Fibroblast of lung (primary cell): ENCODE data around the gene NEDD4L. TPM values are rescaled to one million over a fixed set of nuclear protein-coding genes. Genes with fewer than 3 reads are reported as not detected.

Experiments
- DNase-seq, 2 donors: peaks; one replicate each; pipeline versions ENCODE4 v3.0.0 to v3.0.0-alpha.2; 2010; ENCODE audit warnings: low read depth in 2 of 2
- H2AFZ ChIP-seq: 2 replicates; pipeline ENCODE4 v1.5.1; 2012; ENCODE audit warnings: low read length, control low read depth, inconsistent platforms
- H3K27ac ChIP-seq: 2 replicates; pipeline ENCODE4 v1.5.1; 2011; ENCODE audit warnings: low read length, control low read depth; ENCODE audit not compliant: insufficient read depth
- H3K27me3 ChIP-seq: 2 replicates; pipeline ENCODE4 v1.5.1; 2011; ENCODE audit warnings: mild to moderate bottlenecking, low read length; ENCODE audit not compliant: control insufficient read depth, insufficient read depth
- H3K36me3 ChIP-seq: 2 replicates; pipeline ENCODE4 v1.5.1; 2011; ENCODE audit warnings: low read length; ENCODE audit not compliant: control insufficient read depth, insufficient read depth
- H3K4me1 ChIP-seq: 2 replicates; pipeline ENCODE4 v1.5.1; 2011; ENCODE audit warnings: low read length; ENCODE audit not compliant: control insufficient read depth, insufficient read depth; ENCODE audit errors: extremely low read depth
- H3K4me2 ChIP-seq: 2 replicates; pipeline ENCODE4 v1.5.1; 2011; ENCODE audit warnings: low read length, control low read depth; ENCODE audit not compliant: insufficient read depth; ENCODE audit errors: extremely low read depth
- H3K4me3 ChIP-seq, 4 experiments: fragments of 200-600 bp in 1 of 4; sonication (generic) in 1 of 4; replicated peaks in 1 of 4; 2 replicates each; pipeline ENCODE4 v1.5.1; 2011 to 2016; ENCODE audit warnings: low read length in 4 of 4, low read depth in 3 of 4, mild to moderate bottlenecking in 3 of 4, control low read depth in 2 of 4, inconsistent platforms in 1 of 4, mixed read lengths in 1 of 4; ENCODE audit not compliant: insufficient read depth in 1 of 4; ENCODE audit errors: control extremely low read depth in 1 of 4
- H3K79me2 ChIP-seq: 2 replicates; pipeline ENCODE4 v1.5.1; 2012; ENCODE audit warnings: mild to moderate bottlenecking, low read length, inconsistent platforms; ENCODE audit not compliant: control insufficient read depth, insufficient read depth
- H3K9ac ChIP-seq: 2 replicates; pipeline ENCODE4 v1.5.1; 2011; ENCODE audit warnings: mild to moderate bottlenecking, low read length, control low read depth; ENCODE audit not compliant: insufficient read depth
- H3K9me3 ChIP-seq: 2 replicates; pipeline ENCODE4 v1.5.1; 2012; ENCODE audit warnings: low read depth, low read length; ENCODE audit not compliant: control insufficient read depth, insufficient read depth
- H4K20me1 ChIP-seq: 2 replicates; pipeline ENCODE4 v1.5.1; 2011; ENCODE audit warnings: low read length; ENCODE audit not compliant: control insufficient read depth, insufficient read depth; ENCODE audit errors: extremely low read depth
- CTCF ChIP-seq, 2 donors: IDR thresholded peaks in 1 of 2; conservative IDR thresholded peaks in 1 of 2; 1 replicate in 1 of 2; 2 replicates in 1 of 2; pipeline ENCODE4 v1.5.1; 2011 to 2012; ENCODE audit warnings: low read length in 2 of 2, control low read depth in 1 of 2, inconsistent platforms in 1 of 2, low read depth in 1 of 2, mild to moderate bottlenecking in 1 of 2
- EZH2 ChIP-seq: IDR thresholded peaks from 2 replicates; pipeline ENCODE4 v1.5.1; 2012; ENCODE audit warnings: low read length, control low read depth, mild to moderate bottlenecking; ENCODE audit errors: missing control alignments
- polyA plus RNA-seq, 2 donors: library from polyadenylated mRNA; depleted of rRNA in 1 of 2; stranded (reverse) in 1 of 2; unstranded in 1 of 2; fragments of >200 nt; gene quantifications; 2 replicates each; pipeline ENCODE4 v1.2.1, GENCODE V29; 2011 to 2012; ENCODE audit warnings: missing spikeins in 1 of 2
- total RNA-seq: library from RNA; depleted of rRNA; stranded (reverse); fragments of >200 nt; gene quantifications from 2 replicates; pipeline ENCODE4 v1.2.1, GENCODE V29; 2014

NEDD4L gene
- total and polyA plus RNA-seq, 2 donors (not counting 1 experiment from before 2014, with no cell fraction given): 5.5 to 18.7 TPM

DNA sequence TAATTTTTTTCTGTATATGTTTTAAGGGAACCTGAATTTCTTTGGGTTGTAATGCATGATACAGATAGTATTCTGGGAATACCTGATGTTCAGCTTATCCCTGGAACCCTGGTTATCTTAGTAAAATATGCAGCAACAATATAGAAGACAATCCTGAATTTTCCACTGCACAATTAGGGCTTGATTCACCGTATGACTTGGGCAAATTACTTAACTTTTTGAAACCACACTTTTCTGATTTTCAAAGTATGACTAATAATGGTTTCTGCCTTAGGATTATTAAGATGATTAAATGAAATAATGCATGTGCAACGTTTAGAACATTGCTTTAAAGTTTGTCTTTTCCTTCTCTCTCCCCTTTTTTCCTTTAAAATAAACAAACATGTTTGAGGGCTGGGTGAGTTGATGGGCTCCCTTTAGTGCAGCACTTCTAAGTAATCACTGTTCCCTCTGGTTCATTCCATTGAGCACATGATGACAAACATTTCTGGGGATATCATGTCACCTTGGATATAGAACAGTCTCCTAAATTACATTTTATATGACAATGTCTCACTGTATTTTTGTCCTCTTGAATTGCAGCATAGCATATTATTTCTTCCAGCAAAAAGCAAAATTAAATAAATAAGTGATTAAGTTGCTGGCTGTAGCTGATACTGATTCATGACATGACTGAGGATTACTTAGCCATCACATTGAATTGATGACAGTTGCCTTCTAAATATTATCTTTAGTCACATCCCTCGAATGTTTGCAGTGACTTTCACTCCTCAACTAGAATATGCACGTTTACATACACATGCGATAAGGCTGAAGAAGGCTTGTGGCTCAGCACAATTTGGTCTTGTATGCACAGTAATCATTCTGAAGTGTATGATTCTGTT lies 254.5 kb downstream of the NEDD4L start:
- no peaks in the 10 kb centered on the region for H4K20me1 ChIP-seq
- H3K9ac ChIP-seq: no peak overlapping the region
- H3K27me3 ChIP-seq: no peaks in the 10 kb centered on the region
- no peak overlapping the region for H3K4me3 ChIP-seq
- no peak overlapping the region for H3K27ac ChIP-seq
- H3K79me2 ChIP-seq: no peaks in the 10 kb centered on the region
- H3K9me3 ChIP-seq: no peaks in the 10 kb centered on the region
- no peak for TF ChIP-seq EZH2
- TF ChIP-seq CTCF (conservative IDR thresholded peaks at IDR 0.05 in 1 of 2, IDR thresholded peaks at IDR 0.05 in 1 of 2; ENCODE audit: low read depth in 1 of 2, low read length in 2 of 2): no peak
- DNase-seq: peak in 1 of 2 donors; percentile 43
- H3K4me2 ChIP-seq: no peak overlapping the region
- peaks cover 10% of the 10 kb centered on the region for H3K4me1 ChIP-seq
- H2AFZ ChIP-seq: no peak overlapping the region
- no peaks in the 10 kb centered on the region for H3K36me3 ChIP-seq

DNA sequence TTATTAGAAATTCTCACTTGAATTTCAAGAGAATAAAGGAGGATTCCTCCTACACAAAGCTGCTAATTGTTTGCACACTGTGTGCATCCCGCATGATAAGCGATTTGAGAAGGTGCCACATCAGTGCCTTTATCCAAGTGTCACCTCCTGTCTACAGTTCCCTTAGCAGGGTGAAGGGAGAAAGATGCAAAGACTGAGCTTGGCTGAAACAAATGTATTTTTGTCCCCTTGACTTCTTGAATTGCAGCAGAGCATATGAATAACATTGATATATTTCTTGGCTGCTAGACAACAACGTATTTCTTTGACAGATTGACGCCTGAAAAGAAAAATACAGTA lies 255.1 kb downstream of the NEDD4L start:
- TF ChIP-seq CTCF (conservative IDR thresholded peaks at IDR 0.05 in 1 of 2, IDR thresholded peaks at IDR 0.05 in 1 of 2; ENCODE audit: low read depth in 1 of 2, low read length in 2 of 2) (no peak), EZH2 (no peak)
- no peaks in the 10 kb centered on the region for H3K27me3 ChIP-seq
- no peaks in the 10 kb centered on the region for H4K20me1 ChIP-seq
- peaks cover 10% of the 10 kb centered on the region for H3K4me1 ChIP-seq
- DNase-seq: no peak
- H3K79me2 ChIP-seq: no peaks in the 10 kb centered on the region
- no peak overlapping the region for H3K9ac ChIP-seq
- no peak overlapping the region for H3K27ac ChIP-seq
- H3K4me2 ChIP-seq: no peak overlapping the region
- H3K9me3 ChIP-seq: no peaks in the 10 kb centered on the region
- H3K36me3 ChIP-seq: no peaks in the 10 kb centered on the region
- H2AFZ ChIP-seq: no peak overlapping the region
- no peak overlapping the region for H3K4me3 ChIP-seq

GRCh38 chr18:58299936-58300335 lies 255.9 kb downstream of the NEDD4L start:
- Histone ChIP-seq H3K4me3 (no peak overlapping the region), H3K36me3 (no peaks in the 10 kb centered on the region), H3K9me3 (no peaks in the 10 kb centered on the region), H4K20me1 (no peaks in the 10 kb centered on the region), H3K9ac (no peak overlapping the region), H3K79me2 (no peaks in the 10 kb centered on the region), H3K27me3 (no peaks in the 10 kb centered on the region), H2AFZ (no peak overlapping the region), H3K4me1 (peaks cover 10% of the 10 kb centered on the region), H3K4me2 (no peak overlapping the region), H3K27ac (no peak overlapping the region)
- TF ChIP-seq CTCF (conservative IDR thresholded peaks at IDR 0.05 in 1 of 2, IDR thresholded peaks at IDR 0.05 in 1 of 2; ENCODE audit: low read depth in 1 of 2, low read length in 2 of 2) (no peak), EZH2 (no peak)
- no peak for DNase-seq
